HepG2 (cell line): Measurements from ENCODE around the gene HPDL. TPM values are rescaled to one million over a fixed set of nuclear protein-coding genes. Genes with fewer than 3 reads are reported as not detected.
A peak's percentile ranks its signal among the peaks of the same experiment; 100 is the strongest.

Experiments used
- ATF5 ChIP-seq: sonication (generic); formaldehyde crosslinking; IDR thresholded peaks from 2 replicates; pipeline ENCODE4 v1.4.0; 2020; ENCODE audit warnings: mild to moderate bottlenecking, low read depth, missing genetic modification reagents
- CCAR2 ChIP-seq: fragments of 200-400 bp; formaldehyde crosslinking; optimal IDR thresholded peaks from 2 replicates; pipeline ENCODE3; 2018; ENCODE audit warnings: low read depth, mild to moderate bottlenecking, low read length, moderate library complexity
- HCFC1 ChIP-seq: fragments of 150-350 bp; IDR thresholded peaks from 2 replicates; pipeline ENCODE4 v1.6.1; 2014; ENCODE audit warnings: low read depth, low read length
- HMGA1 ChIP-seq: sonication (generic); formaldehyde crosslinking; conservative IDR thresholded peaks from 2 replicates; pipeline ENCODE4 v1.4.0; 2020; ENCODE audit warnings: missing genetic modification reagents
- MXI1 ChIP-seq: IDR thresholded peaks from 3 replicates; pipeline ENCODE4 v1.6.1; 2012; ENCODE audit warnings: low read depth, low read length, inconsistent platforms, borderline replicate concordance
- RFX3 ChIP-seq: IDR thresholded peaks from 2 replicates; pipeline ENCODE4 v1.6.1; 2016; ENCODE audit warnings: missing biosample characterization, missing genetic modification reagents
- SNRNP70 ChIP-seq: fragments of 200-400 bp; formaldehyde crosslinking; IDR thresholded peaks from 2 replicates; pipeline ENCODE4 v1.6.1; 2017; ENCODE audit warnings: mild to moderate bottlenecking, low read depth, low read length, moderate library complexity
- TAF1 ChIP-seq: sonication (generic); formaldehyde crosslinking; IDR thresholded peaks from 2 replicates; pipeline ENCODE4 v1.4.0; 2020; ENCODE audit warnings: missing genetic modification reagents
- TEAD3 ChIP-seq: optimal IDR thresholded peaks from 2 replicates; pipeline ENCODE3; 2016; ENCODE audit warnings: borderline replicate concordance
- TOE1 ChIP-seq: sonication (generic); formaldehyde crosslinking; IDR thresholded peaks from 2 replicates; pipeline ENCODE4 v1.4.0; 2020; ENCODE audit warnings: mild to moderate bottlenecking, missing genetic modification reagents
- ZNF335 ChIP-seq: sonication (generic); formaldehyde crosslinking; IDR thresholded peaks from 2 replicates; pipeline ENCODE4 v1.4.0; 2020; ENCODE audit warnings: missing genetic modification reagents
- ZNF354B ChIP-seq: sonication (generic); formaldehyde crosslinking; IDR thresholded peaks from 2 replicates; pipeline ENCODE4 v1.8.0; 2022; ENCODE audit warnings: mild to moderate bottlenecking, missing genetic modification reagents
- ZNF598 ChIP-seq: sonication (generic); formaldehyde crosslinking; IDR thresholded peaks from 2 replicates; pipeline ENCODE4 v1.5.1; 2020; ENCODE audit warnings: mild to moderate bottlenecking, missing genetic modification reagents, borderline replicate concordance
- ZNF670 ChIP-seq: sonication (generic); formaldehyde crosslinking; IDR thresholded peaks from 2 replicates; pipeline ENCODE4 v1.8.0; 2022; ENCODE audit warnings: mild to moderate bottlenecking, missing genetic modification reagents, borderline replicate concordance
- ZNF678 ChIP-seq: sonication (generic); formaldehyde crosslinking; IDR thresholded peaks from 2 replicates; pipeline ENCODE4 v1.4.0; 2020; ENCODE audit warnings: mild to moderate bottlenecking, missing genetic modification reagents
- ZNF878 ChIP-seq: sonication (generic); formaldehyde crosslinking; IDR thresholded peaks from 2 replicates; pipeline ENCODE4 v1.8.1; 2023; ENCODE audit warnings: mild to moderate bottlenecking, missing genetic modification reagents, moderate library complexity
- ZSCAN25 ChIP-seq: sonication (generic); formaldehyde crosslinking; IDR thresholded peaks from 2 replicates; pipeline ENCODE4 v1.8.0; 2022; ENCODE audit warnings: mild to moderate bottlenecking, missing genetic modification reagents
- ZSCAN29 ChIP-seq: sonication (generic); formaldehyde crosslinking; conservative IDR thresholded peaks from 2 replicates; pipeline ENCODE4 v1.4.0; 2020; ENCODE audit warnings: mild to moderate bottlenecking, missing genetic modification reagents
- polyA plus RNA-seq, 8 experiments: library from polyadenylated mRNA; depleted of rRNA in 3 of 8; stranded (reverse) in 7 of 8; unstranded in 1 of 8; fragments of >200 nt; fragmentation: Illumina TruSeq in 4 of 8; extraction: Trizol in 4 of 8; gene quantifications; 2 replicates each; pipeline versions ENCODE4 v1.2.1 to v1.2.3, GENCODE V29; 2011 to 2016; ENCODE audit warnings: low read depth in 4 of 8, missing spikeins in 1 of 8, mixed read lengths in 1 of 8; ENCODE audit not compliant: insufficient read depth in 1 of 8
- total RNA-seq, 5 experiments: library from RNA; depleted of rRNA; stranded (reverse); fragments of >200 nt; fragmentation: Illumina TruSeq; extraction: Trizol; gene quantifications; 2 replicates each; pipeline ENCODE4 v1.2.3, GENCODE V29; 2016; ENCODE audit warnings: low read depth in 1 of 5
- TF ChIP-seq, protein P1 (sequence below), 2 experiments: IDR thresholded peaks; 2 replicates each; pipeline ENCODE4 v1.6.1; 2011 to 2012; ENCODE audit warnings: low read length in 2 of 2, borderline replicate concordance in 1 of 2, low read depth in 1 of 2, mild to moderate bottlenecking in 1 of 2, moderate library complexity in 1 of 2
- TF ChIP-seq, protein P2 (sequence below): fragments of 450-650 bp; IDR thresholded peaks from 2 replicates; pipeline ENCODE4 v1.6.1; 2017
- TF ChIP-seq, protein P3 (sequence below): IDR thresholded peaks from 2 replicates; pipeline ENCODE4 v1.6.1; 2016; ENCODE audit warnings: missing genetic modification reagents, missing compliant biosample characterization
- TF ChIP-seq, protein P4 (sequence below): sonication (generic); formaldehyde crosslinking; IDR thresholded peaks from 2 replicates; pipeline ENCODE4 v1.5.1; 2020; ENCODE audit warnings: mild to moderate bottlenecking, moderate library complexity, missing genetic modification reagents

The HPDL gene
- total and polyA plus RNA-seq, 2 of the 13 experiments (the other 11 are each of a cell fraction or from before 2014, with no cell fraction given), result not detected

- peak; percentile 24; the same call in 1 of the 2 replicates for TF ChIP-seq ZSCAN25
- TF ChIP-seq HCFC1, result peak; percentile 65; the same call in 1 of the 2 replicates
- TF ChIP-seq ZNF335 (CRISPR knock-in tag), result peak; percentile 98
- TF ChIP-seq ZNF598 (CRISPR knock-in tag), result peak; percentile 50; the same call in 1 of the 2 replicates
- TF ChIP-seq TAF1 (CRISPR knock-in tag), result peak; percentile 91
- TF ChIP-seq CCAR2, result no peak
- no peak for TF ChIP-seq ZNF354B (CRISPR knock-in tag)
- 0 out of 2 replicates have a peak, but pooled peaks have one; percentile 26 for TF ChIP-seq ZSCAN29
- no peak for TF ChIP-seq ZNF678 (CRISPR knock-in tag)
- no peak for TF ChIP-seq RFX3
- no peak for TF ChIP-seq SNRNP70
- TF ChIP-seq ZNF670, result peak; percentile 75; the same call in 1 of the 2 replicates
- TF ChIP-seq, protein P1, sequence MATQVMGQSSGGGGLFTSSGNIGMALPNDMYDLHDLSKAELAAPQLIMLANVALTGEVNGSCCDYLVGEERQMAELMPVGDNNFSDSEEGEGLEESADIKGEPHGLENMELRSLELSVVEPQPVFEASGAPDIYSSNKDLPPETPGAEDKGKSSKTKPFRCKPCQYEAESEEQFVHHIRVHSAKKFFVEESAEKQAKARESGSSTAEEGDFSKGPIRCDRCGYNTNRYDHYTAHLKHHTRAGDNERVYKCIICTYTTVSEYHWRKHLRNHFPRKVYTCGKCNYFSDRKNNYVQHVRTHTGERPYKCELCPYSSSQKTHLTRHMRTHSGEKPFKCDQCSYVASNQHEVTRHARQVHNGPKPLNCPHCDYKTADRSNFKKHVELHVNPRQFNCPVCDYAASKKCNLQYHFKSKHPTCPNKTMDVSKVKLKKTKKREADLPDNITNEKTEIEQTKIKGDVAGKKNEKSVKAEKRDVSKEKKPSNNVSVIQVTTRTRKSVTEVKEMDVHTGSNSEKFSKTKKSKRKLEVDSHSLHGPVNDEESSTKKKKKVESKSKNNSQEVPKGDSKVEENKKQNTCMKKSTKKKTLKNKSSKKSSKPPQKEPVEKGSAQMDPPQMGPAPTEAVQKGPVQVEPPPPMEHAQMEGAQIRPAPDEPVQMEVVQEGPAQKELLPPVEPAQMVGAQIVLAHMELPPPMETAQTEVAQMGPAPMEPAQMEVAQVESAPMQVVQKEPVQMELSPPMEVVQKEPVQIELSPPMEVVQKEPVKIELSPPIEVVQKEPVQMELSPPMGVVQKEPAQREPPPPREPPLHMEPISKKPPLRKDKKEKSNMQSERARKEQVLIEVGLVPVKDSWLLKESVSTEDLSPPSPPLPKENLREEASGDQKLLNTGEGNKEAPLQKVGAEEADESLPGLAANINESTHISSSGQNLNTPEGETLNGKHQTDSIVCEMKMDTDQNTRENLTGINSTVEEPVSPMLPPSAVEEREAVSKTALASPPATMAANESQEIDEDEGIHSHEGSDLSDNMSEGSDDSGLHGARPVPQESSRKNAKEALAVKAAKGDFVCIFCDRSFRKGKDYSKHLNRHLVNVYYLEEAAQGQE (IDR thresholded peaks at IDR 0.05; ENCODE audit: borderline replicate concordance in 1 of 2, low read depth in 1 of 2, low read length in 2 of 2), result no peak; a peak in 1 of 4 replicates
- TF ChIP-seq MXI1, result peak; percentile 56; the same call in 1 of the 3 replicates
- no peak for TF ChIP-seq HMGA1 (CRISPR knock-in tag)
- TF ChIP-seq, protein P2, sequence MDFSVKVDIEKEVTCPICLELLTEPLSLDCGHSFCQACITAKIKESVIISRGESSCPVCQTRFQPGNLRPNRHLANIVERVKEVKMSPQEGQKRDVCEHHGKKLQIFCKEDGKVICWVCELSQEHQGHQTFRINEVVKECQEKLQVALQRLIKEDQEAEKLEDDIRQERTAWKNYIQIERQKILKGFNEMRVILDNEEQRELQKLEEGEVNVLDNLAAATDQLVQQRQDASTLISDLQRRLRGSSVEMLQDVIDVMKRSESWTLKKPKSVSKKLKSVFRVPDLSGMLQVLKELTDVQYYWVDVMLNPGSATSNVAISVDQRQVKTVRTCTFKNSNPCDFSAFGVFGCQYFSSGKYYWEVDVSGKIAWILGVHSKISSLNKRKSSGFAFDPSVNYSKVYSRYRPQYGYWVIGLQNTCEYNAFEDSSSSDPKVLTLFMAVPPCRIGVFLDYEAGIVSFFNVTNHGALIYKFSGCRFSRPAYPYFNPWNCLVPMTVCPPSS, result no peak
- TF ChIP-seq TOE1 (CRISPR knock-in tag), result no peak
- TF ChIP-seq, protein P3, sequence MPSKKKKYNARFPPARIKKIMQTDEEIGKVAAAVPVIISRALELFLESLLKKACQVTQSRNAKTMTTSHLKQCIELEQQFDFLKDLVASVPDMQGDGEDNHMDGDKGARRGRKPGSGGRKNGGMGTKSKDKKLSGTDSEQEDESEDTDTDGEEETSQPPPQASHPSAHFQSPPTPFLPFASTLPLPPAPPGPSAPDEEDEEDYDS (CRISPR knock-in tag), result peak; percentile 64; the same call in 1 of the 2 replicates
- TF ChIP-seq ZNF878, result no peak
- TF ChIP-seq ATF5 (CRISPR knock-in tag), result no peak
- TF ChIP-seq, protein P4, sequence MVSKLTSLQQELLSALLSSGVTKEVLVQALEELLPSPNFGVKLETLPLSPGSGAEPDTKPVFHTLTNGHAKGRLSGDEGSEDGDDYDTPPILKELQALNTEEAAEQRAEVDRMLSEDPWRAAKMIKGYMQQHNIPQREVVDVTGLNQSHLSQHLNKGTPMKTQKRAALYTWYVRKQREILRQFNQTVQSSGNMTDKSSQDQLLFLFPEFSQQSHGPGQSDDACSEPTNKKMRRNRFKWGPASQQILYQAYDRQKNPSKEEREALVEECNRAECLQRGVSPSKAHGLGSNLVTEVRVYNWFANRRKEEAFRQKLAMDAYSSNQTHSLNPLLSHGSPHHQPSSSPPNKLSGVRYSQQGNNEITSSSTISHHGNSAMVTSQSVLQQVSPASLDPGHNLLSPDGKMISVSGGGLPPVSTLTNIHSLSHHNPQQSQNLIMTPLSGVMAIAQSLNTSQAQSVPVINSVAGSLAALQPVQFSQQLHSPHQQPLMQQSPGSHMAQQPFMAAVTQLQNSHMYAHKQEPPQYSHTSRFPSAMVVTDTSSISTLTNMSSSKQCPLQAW (CRISPR knock-in tag), result peak; percentile 91
- peak; percentile 28 for TF ChIP-seq TEAD3 (CRISPR knock-in tag)
These were observed 13.3 kb downstream of the HPDL start, which contains the start of the genes MUTYH and TOE1 (continued) for GRCh38 chr1:45339789-45340558.
